Measurements from ENCODE around the gene NOXA1. TPM values are rescaled to one million over a fixed set of nuclear protein-coding genes. Genes with fewer than 3 reads are reported as not detected.

NOXA1 gene
- total RNA-seq, 4 donors from 2014 or later: 6.3 to 11.4 (median 10.1) TPM

GRCh38 chr9:137432687-137433348 lies 9.6 kb downstream of the NOXA1 start:
- Histone ChIP-seq H3K36me3 (peaks cover 0 to 8% (median 0%) of the 10 kb centered on the region in 3 donors), H3K4me3 (no peak overlapping the region), H3K27me3 (peaks cover 0 to 12% of the 10 kb centered on the region in 2 donors), H3K4me1 (peaks cover 0 to 13% (median 3%) of the 10 kb centered on the region in 4 donors), H3K9me3 (no peaks in the 10 kb centered on the region), H3K27ac (no peak overlapping the region)
- TF ChIP-seq, protein P1, sequence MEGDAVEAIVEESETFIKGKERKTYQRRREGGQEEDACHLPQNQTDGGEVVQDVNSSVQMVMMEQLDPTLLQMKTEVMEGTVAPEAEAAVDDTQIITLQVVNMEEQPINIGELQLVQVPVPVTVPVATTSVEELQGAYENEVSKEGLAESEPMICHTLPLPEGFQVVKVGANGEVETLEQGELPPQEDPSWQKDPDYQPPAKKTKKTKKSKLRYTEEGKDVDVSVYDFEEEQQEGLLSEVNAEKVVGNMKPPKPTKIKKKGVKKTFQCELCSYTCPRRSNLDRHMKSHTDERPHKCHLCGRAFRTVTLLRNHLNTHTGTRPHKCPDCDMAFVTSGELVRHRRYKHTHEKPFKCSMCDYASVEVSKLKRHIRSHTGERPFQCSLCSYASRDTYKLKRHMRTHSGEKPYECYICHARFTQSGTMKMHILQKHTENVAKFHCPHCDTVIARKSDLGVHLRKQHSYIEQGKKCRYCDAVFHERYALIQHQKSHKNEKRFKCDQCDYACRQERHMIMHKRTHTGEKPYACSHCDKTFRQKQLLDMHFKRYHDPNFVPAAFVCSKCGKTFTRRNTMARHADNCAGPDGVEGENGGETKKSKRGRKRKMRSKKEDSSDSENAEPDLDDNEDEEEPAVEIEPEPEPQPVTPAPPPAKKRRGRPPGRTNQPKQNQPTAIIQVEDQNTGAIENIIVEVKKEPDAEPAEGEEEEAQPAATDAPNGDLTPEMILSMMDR (IDR thresholded peaks at IDR 0.05): no peak
- TF ChIP-seq EP300 (IDR thresholded peaks at IDR 0.05) (no peak), POLR2A (IDR thresholded peaks at IDR 0.05) (no peak)
- no peak for DNase-seq (ENCODE audit: low spot score in 2 of 2)
- 88 to 91% methylated on average over 11 to 18 of the region's 20 CpGs for WGBS, 2 donors

- no peak overlapping the region for H3K4me3 ChIP-seq
- WGBS, 2 donors: 72 to 81% methylated on average over 8 to 16 of the region's 19 CpGs
- H3K36me3 ChIP-seq: peaks cover 0 to 8% (median 0%) of the 10 kb centered on the region in 3 donors
- H3K27me3 ChIP-seq: peaks cover 0 to 12% of the 10 kb centered on the region in 2 donors
- TF ChIP-seq POLR2A (IDR thresholded peaks at IDR 0.05): no peak
- TF ChIP-seq EP300 (IDR thresholded peaks at IDR 0.05): no peak
- TF ChIP-seq, protein P1 (IDR thresholded peaks at IDR 0.05): no peak
- DNase-seq (ENCODE audit: low spot score in 2 of 2): no peak
- peaks cover 0 to 13% (median 3%) of the 10 kb centered on the region in 4 donors for H3K4me1 ChIP-seq
- no peak overlapping the region for H3K27ac ChIP-seq
- H3K9me3 ChIP-seq: no peaks in the 10 kb centered on the region
Observed at GRCh38 chr9:137433349-137433915, 10.2 kb downstream of the NOXA1 start.

DNA sequence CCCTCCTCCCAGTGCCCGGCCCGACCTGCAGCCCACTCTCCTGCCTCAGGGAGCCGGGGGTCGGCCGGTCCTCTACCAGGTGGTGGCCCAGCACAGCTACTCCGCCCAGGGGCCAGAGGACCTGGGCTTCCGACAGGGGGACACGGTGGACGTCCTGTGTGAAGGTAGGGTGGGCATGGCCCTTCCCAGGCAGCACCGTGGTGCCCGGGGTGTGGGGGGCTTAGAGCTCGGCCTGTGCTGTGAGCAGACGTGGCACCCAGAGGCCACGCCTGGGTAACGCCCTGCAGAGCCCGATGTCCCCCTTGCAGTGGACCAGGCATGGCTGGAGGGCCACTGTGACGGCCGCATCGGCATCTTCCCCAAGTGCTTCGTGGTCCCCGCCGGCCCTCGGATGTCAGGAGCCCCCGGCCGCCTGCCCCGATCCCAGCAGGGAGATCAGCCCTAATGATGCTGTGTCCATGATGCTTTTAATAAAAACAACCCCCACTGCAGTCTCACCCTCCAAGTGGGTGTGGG lies 10.8 kb downstream of the NOXA1 start:
- H3K27me3 ChIP-seq: peaks cover 0 to 17% of the 10 kb centered on the region in 2 donors
- H3K4me3 ChIP-seq: no peak overlapping the region
- TF ChIP-seq POLR2A (IDR thresholded peaks at IDR 0.05) (no peak), EP300 (IDR thresholded peaks at IDR 0.05) (no peak)
- TF ChIP-seq, protein P1 (IDR thresholded peaks at IDR 0.05): no peak
- no peak for DNase-seq (ENCODE audit: low spot score in 2 of 2)
- 74 to 84% methylated on average over 11 to 16 of the region's 26 CpGs for WGBS, 2 donors
- no peaks in the 10 kb centered on the region for H3K9me3 ChIP-seq
- H3K4me1 ChIP-seq: peaks cover 0 to 13% (median 3%) of the 10 kb centered on the region in 4 donors
- no peak overlapping the region for H3K27ac ChIP-seq
- H3K36me3 ChIP-seq: peaks cover 0 to 8% (median 0%) of the 10 kb centered on the region in 3 donors

DNA sequence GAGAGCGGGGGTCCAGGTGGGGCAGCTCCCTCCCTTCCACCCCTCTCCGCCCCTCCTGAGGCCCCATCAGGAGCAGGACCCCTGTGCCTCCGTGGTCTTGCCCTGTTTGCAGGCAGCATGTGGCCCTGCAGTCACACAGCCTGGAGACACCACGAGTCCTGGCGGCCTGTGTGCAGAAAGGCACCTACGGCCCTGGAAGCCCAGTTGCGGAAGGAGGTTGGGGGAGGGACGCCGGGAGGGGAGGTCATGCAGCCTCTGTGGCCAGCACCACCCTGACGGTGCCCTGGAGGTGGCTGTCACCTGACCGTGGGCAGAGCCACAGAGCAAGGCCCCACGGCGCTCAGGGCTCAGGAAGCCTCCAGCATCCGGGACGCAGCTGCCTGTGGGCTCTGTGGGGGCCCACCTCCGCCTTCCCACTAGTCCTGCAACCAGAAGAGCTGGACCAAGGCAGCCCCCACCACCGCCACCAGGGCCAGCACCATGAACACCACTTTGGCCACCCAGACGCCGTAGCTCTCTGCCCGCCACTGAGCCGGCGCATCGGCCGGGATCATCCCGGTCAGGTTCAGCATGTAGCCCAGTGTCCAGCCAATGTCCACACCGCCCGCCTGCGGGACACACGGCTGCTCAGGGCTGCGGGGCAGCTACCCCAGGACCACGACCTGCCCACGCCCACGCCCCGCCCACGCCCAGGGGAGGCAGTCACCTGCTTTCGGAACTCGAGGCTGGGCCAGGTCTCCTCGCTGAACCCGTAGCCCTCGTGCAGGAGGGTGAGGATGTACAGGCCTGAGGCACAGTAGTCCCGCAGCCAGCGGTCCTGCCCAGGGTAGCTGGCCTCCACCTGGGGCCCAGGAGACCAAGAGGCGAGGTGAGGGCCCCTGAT lies 11.5 kb downstream of the NOXA1 start:
- Histone ChIP-seq H3K9me3 (no peaks in the 10 kb centered on the region), H3K27me3 (peaks cover 0 to 23% of the 10 kb centered on the region in 2 donors), H3K36me3 (peaks cover 0 to 8% (median 0%) of the 10 kb centered on the region in 3 donors), H3K4me1 (peaks cover 0 to 13% (median 3%) of the 10 kb centered on the region in 4 donors), H3K27ac (no peak overlapping the region), H3K4me3 (no peak overlapping the region)
- no peak for DNase-seq (ENCODE audit: low spot score in 2 of 2)
- 81 to 85% methylated on average over 18 to 31 of the region's 43 CpGs for WGBS, 2 donors
- TF ChIP-seq POLR2A (IDR thresholded peaks at IDR 0.05): no peak
- TF ChIP-seq, protein P1 (IDR thresholded peaks at IDR 0.05): no peak
- TF ChIP-seq EP300 (IDR thresholded peaks at IDR 0.05): no peak
